Activated CD4-positive, CD25-positive, alpha-beta regulatory T cell treated with anti-CD3 and anti-CD28 coated beads, Interleukin-2, amount 50 U/mL, for 72 hours (primary cell): Measurements from ENCODE around the gene STAB1.
A peak's percentile ranks its signal among the peaks of the same experiment; 100 is the strongest.

Experiments used
- DNase-seq: peaks from one replicate; pipeline ENCODE4 v3.0.0; 2021

STAB1 gene

DNA sequence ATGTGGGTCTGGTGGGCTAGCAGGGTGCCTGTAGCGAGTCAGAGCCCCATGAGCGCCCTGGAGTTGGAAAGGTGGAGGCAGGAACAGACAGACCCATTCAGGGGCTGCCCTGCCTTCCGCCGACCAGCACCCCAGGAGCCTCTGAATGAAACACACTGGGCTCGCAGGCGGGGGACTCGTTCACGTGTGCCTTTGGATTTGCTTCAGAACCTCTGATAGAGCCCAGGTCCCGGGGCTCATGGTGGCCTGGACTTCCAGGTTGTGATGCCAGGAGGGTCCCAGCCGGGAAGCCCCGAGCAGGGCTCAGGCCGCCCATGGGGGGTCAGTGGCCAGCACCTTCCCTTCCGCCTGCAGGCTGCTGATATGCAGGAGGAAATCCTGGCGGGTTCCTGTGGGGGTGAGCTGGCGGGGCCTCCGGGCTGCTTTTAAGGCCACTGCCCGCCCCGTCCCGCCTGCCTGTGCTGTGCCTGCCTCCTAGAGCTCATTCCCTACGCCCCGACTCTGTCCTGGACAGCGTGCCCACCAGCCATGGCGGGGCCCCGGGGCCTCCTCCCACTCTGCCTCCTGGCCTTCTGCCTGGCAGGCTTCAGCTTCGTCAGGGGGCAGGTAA lies at the start of gene STAB1:
Gene STAB1, plus strand, starts transcription at position 453 of the 610 bp plus-strand sequence. Its CDS starts 76 bp downstream, at position 529.
- DNase-seq = no peak

GRCh38 chr3:52446042-52446441 lies 49.1 kb upstream of the STAB1 start:
- DNase-seq = no peak

DNA sequence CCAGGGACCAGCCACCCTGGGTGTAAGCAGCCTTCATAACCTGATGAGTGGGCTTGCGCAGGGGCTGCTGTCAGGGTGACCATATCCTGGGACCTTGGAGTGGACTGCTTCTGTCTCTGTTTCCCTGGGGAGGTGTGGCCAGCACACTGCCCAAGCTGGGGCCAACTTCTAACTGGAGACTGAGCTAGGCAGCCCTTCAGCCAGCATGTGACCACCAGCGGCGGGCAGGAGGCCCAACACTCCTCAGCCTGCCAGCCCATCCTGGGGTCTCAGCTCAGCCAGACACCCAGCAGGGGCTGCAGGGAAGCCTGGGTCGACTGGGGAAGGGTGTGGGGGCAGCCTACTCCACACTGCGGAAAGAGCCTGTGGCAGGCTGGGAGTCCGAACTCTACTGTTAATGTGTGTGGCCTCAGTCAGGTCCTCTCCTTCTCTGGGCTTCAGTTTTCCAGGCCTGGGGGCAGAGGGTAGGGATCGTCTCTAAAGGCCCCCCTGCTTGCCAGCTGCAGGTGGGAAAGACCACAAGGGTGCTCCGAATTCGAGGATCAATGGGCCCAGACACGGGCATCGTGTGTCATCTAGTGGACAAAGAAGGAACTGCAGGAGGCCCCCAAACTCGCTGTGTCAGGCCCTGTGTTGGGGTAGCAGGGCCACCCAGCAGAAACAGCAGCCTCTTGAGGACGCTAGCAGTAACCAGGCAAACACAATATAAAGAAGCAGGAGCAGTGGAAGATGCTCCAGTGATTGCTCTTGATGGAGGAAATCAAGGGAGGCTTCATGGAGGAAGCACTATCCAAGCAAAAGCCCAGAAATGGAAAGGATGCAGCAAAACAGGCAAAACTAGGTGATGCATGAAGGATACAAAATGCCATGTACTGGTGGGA lies 48.3 kb upstream of the STAB1 start:
- DNase-seq = peak; percentile 76

- no peak for DNase-seq
Observed at GRCh38 chr3:52447512-52448355, 47.4 kb upstream of the STAB1 start.

- DNase-seq = no peak
Observed at GRCh38 chr3:52450489-52451236, 44.5 kb upstream of the STAB1 start.

- no peak for DNase-seq
Observed at GRCh38 chr3:52451237-52452083, 43.7 kb upstream of the STAB1 start.

DNA sequence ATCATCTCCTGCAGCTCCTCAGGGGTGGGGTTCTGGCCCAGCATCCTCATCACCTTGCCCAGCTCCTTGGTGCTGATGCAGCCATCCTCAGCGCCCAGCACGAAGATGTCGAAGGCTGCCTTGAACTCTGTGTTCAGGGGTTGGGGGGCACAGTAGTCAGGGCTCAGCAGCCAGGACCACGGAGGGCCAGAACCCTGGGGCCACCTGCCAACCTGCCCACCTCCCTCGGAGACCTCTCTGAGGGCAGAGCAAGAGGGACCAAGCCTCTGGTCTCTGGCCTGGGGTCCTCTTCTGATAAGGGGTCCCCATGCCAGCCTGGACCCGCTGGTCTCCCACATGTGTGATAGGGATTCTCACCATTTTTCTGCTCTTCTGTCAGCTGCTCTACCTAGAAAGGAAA lies 43.0 kb upstream of the STAB1 start:
- DNase-seq = no peak

GRCh38 chr3:52452570-52453221 lies 42.4 kb upstream of the STAB1 start:
- DNase-seq = no peak

GRCh38 chr3:52453496-52454249 lies 41.5 kb upstream of the STAB1 start, which contains the start of gene TNNC1:
TNNC1 (minus strand) TSS chr3:52454041; CDS start chr3:52454015, 26 bp downstream.
- no peak for DNase-seq

DNA sequence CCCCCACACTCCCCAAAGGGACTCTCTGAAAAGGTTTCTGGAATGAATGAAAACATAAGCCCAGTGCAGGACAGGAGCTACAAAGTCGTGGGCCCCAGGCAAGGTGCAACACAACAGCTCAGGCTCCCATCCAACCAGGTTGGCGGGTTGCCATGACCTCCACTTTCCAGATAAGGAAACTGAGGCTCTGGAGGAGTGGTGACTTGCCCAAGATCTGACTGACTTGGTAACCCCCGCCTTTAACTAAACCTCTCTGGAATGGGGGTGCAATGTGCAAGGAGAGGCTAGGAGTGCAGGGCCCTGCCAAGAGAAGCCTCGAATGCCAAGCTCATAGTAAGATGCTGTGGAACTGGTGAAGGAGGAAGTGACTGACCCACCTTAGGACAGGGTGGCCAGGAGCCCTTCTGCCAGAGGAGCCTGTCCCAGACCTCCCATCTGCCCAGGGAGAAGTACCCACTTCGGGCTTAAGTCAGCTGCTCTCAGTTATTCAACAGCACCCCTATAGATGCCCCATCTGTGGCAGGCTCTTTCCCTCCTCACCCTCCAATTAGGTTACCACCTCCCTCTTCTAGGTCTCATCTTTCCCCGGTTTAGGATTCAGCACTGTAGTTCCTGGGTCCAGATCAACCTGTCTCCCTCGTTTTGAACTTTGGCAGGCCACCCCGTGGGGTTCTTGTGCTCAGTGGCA lies 40.7 kb upstream of the STAB1 start:
- DNase-seq = no peak

GRCh38 chr3:52454938-52455282 lies 40.2 kb upstream of the STAB1 start:
- no peak for DNase-seq

- DNase-seq = peak; percentile 98
Observed at GRCh38 chr3:52455283-52456168, 39.6 kb upstream of the STAB1 start, which contains the start of gene NISCH. NISCH (plus strand) TSS chr3:52455604; CDS start chr3:52455642, 38 bp downstream.

DNA sequence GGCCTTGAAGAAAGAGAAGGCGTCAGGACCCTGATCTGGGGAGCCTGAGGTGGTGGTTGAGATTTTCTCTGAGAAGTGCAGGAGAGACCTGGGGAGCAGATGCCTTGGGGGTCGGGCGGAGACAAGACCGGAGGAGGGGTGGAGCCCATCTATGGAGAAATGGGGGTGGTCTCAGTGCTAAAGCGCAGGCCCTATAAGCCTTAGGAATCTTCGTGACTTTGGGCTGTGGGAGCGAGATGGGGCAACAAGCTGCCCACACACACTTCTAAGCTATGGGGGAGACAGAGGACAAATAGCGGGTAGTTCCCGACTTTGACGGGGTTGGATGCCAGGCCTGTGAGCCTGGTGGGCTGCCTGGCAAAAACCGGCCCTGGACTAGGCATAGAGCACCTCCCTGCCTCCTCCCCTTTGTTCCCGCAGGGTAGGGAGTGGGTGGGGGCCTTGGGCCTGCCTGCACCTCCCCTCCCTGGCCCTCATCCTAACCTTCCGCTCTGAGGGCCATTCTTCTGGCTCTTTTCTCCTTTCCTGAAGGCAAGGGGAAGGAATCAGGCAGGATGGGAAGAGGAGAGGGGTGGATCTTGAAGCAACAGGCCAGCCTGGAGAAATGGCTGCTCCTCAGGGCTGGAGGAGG lies 38.9 kb upstream of the STAB1 start:
- no peak for DNase-seq

DNA sequence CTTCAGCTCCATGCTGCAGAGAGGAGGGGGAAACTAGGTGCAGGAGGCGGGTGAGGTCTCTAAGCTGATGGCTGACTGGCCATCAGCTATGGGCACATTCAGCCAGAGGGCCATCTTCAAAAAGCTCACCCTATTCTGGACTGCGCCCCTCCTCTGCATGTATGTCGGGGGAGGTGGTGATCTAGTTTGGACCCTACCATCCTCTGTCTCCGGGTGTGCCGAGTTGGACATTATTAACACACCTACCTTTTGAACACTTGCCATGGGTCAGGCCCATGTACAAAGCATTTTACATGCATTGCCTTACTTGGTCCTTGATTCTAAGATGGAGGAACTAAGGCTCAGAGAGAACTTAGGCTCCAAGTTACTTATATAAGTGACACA lies 38.3 kb upstream of the STAB1 start:
- DNase-seq = no peak

DNA sequence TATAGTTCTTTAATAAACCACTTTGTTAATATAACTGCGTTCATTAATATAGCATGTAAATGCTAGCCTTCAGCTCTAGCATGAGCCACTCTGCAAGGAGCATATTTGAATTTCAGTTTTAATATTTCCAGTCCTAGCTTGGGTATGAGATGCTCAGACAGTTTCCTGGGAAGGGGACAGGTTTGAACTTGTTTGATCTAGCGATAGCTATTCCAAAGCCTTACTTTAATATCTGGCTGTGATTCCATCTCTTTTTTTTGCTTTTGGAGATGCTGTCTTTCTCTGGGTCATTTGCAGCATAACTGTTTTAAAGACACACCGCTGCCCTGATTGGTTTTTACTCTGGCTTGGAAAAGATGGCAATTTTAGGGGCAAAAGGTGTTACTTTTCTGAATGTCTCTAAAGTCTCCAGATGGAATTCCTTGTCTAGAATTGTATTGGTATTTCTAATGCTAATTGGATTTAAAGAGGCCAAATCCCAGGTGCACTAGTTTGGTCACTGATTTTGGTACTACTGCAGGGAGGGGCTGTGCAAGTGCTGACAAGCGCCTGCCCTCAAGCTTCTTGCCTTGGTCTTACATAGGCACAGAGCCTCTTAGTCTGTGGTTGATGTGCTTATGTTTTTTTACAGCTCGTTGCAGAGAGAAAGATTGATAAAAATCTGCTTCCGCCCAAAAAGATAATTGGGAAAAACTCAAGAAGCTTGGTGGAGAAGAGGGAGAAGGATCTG lies 36.9 kb upstream of the STAB1 start:
- DNase-seq = no peak

- no peak for DNase-seq
Observed at GRCh38 chr3:52458770-52459545, 36.2 kb upstream of the STAB1 start.

GRCh38 chr3:52461874-52462273 lies 33.3 kb upstream of the STAB1 start:
- no peak for DNase-seq
